NCI-H226 (cell line): ENCODE results near the gene MCTS1.
"Not testable (repeated sequence)": the region's sequence is repeated elsewhere in the genome, so short reads cannot be mapped to it uniquely, and the experiment has no call there.

Experiments
- DNase-seq: peaks from one replicate; pipeline ENCODE4 v3.0.0-alpha.2; 2015

The MCTS1 gene

GRCh38 chrX:120603707-120604360 lies at the start of gene MCTS1:
Gene MCTS1, plus strand, starts transcription at chrX:120604101. Its CDS starts 136 bp downstream, at chrX:120604237.
- DNase-seq, result peak; percentile 94

GRCh38 chrX:120556251-120556650 lies 47.6 kb upstream of the MCTS1 start:
- no peak for DNase-seq

GRCh38 chrX:120559804-120560203 lies 44.1 kb upstream of the MCTS1 start:
- DNase-seq, result no peak

DNA sequence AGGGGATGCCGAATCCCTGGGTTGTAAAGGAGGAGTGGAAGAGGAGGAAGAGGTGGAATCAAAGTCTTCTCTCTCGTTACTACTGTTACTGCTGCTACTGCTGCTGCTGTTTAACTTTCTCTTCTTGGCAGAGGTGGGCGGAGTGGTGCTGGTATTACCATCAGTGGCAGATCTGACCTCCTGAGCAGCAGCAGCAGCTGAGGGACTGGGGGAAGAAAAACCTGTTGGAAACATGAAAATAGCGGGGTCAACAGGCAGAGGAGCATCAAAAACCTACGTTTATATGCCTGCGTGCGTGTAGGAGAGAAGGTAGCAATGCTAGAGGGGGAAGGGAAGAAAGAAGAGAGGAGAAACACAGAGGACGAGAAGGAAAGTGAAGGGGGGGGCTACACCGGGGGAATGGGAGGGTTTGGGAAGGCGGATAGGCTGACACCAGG lies 43.5 kb upstream of the MCTS1 start:
- DNase-seq, result no peak

- DNase-seq, result peak; percentile 91
Observed at GRCh38 chrX:120560842-120561633, 42.9 kb upstream of the MCTS1 start, which contains the start of gene CUL4B. Gene CUL4B, minus strand, starts transcription at chrX:120560962. Its CDS starts 324 bp downstream, at chrX:120560638.

- no peak for DNase-seq
Observed at GRCh38 chrX:120561634-120562568, 42.0 kb upstream of the MCTS1 start.

GRCh38 chrX:120562569-120562926 lies 41.4 kb upstream of the MCTS1 start:
- no peak for DNase-seq

GRCh38 chrX:120564925-120565324 lies 39.0 kb upstream of the MCTS1 start:
- no peak for DNase-seq

GRCh38 chrX:120566817-120567216 lies 37.1 kb upstream of the MCTS1 start:
- no peak for DNase-seq

DNA sequence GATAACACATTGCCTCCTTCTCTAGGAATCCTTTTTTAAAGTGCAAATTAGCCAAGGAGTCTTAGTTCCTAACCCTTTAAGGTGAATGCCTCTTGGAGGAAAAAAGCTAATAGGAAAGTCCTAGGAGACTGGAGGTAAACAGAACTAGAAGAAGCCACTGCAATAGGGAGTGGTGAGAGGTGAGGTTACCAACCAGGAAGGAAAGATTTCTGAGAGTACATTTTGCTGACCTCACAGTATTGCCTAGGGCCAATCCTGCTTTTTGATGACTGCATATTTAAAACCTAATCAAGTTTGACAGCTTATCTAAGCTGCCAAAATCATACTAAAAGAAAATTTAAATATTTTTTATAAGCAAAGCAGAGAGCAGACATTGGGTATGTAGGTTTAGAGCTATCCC lies 35.9 kb upstream of the MCTS1 start:
- no peak for DNase-seq

DNA sequence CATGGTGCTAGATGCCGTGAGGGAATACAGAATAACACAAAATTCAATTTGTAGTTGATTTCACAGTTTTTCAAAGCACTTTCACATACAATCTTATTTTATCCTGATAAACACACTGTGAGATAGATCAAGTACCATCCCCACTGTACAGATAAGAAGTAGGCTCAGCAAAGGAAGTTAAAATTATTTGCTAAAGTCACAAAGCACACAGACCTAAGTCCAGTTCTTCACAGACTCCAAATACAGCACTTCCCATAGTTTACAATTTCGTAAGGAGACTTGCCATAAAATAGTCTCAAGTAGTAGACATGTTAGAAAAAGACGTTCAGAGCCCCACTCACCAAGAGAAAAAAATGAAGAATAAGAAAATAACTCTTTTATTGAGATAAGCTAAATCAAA lies 35.3 kb upstream of the MCTS1 start:
- no peak for DNase-seq

- no peak for DNase-seq
Observed at GRCh38 chrX:120570011-120570600, 33.8 kb upstream of the MCTS1 start.

GRCh38 chrX:120573806-120574205 lies 30.1 kb upstream of the MCTS1 start:
- DNase-seq, result not testable (repeated sequence)

- DNase-seq, result no peak
Observed at GRCh38 chrX:120575379-120576114, 28.4 kb upstream of the MCTS1 start.

GRCh38 chrX:120585702-120586101 lies 18.2 kb upstream of the MCTS1 start:
- DNase-seq, result no peak

- DNase-seq, result peak; percentile 6
Observed at GRCh38 chrX:120604361-120604782, 471 bp downstream of the MCTS1 start.

- DNase-seq, result no peak
Observed at GRCh38 chrX:120612086-120612485, 8.2 kb downstream of the MCTS1 start.

GRCh38 chrX:120614816-120615215 lies 10.9 kb downstream of the MCTS1 start:
- no peak for DNase-seq

GRCh38 chrX:120617996-120618630 lies 14.2 kb downstream of the MCTS1 start:
- DNase-seq, result no peak

DNA sequence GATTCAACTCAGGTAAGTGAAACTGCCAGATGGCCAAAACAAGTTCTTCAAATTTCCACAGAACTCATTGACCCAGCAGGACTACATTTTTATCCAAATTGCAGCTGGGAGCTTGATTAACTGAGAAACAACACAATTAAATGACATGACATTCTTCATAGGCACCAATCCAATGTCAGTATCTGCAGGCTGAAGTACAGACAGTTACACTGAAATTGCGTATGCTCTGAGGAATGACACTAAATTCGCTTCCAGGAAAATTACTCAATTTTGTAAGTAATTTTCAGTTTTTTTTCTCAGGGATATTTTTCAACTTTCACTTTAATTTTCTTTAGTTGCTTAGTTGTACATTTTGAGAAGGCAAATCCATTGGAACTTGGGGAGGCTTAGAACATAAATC lies 21.5 kb downstream of the MCTS1 start:
- DNase-seq, result no peak
